ENCODE measurements around the gene DDC. TPM values are rescaled to one million over a fixed set of nuclear protein-coding genes. Genes with fewer than 3 reads are reported as not detected.
"Not testable (repeated sequence)": the region's sequence is repeated elsewhere in the genome, so short reads cannot be mapped to it uniquely, and the experiment has no call there.

The DDC gene
- polyA plus RNA-seq, 4 donors, result 2.3 to 78.5 (median 64.9) TPM

DNA sequence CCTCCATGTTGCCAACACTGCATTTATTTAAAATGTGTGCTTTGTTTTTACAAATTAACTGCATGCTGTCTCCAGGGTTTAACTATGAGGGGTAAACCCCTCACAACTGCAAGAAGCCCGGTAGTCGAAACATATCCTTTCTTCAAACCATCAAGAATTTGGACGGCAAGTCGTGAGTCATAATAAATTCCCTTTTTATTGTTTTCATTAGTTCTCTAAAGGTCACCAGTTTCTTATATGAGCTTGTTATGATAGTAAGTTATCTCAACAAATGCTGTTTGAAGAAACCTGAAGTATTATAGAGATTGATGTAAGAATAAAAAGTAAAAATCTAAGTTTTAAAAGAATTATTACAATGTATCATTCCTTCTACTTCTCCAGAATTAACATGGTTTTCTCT is 102.8 kb downstream of the DDC start:
- DNase-seq (ENCODE audit: low read depth in 4 of 4, low spot score in 3 of 4), result no peak

DNA sequence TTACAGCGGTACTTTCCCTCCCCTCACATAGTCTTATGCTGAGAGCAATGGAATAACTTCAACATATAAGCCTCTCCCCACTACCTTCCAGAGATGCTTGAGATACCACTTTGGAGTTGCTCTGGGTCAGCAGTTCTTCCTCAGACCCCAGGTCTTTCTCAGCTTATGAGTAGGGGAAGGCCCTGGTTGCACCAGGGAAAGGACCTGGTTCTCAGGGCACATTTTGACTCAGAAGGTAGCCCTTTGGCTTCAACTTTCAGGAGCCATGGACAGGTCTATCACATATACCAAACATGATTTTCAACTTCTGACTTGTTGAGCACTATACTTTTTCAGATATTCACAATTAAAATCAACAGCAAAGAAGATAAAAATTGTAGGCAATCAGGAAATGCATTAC is 103.5 kb downstream of the DDC start:
- no peak for DNase-seq (ENCODE audit: low read depth in 4 of 4, low spot score in 3 of 4)

DNA sequence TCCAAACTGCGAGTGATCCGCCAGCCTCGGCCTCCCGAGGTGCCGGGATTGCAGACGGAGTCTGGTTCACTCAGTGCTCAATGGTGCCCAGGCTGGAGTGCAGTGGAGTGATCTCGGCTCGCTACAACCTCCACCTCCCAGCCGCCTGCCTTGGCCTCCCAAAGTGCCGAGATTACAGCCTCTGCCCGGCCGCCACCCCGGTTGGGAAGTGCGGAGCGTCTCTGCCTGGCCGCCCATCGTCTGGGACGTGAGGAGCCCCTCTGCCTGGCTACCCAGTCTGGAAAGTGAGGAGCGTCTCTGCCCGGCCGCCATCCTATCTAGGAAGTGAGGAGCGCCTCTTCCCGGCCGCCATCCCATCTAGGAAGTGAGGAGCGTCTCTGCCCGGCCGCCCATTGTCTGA is 106.0 kb downstream of the DDC start:
- not testable (repeated sequence) for DNase-seq (ENCODE audit: low read depth in 4 of 4, low spot score in 3 of 4)

DNA sequence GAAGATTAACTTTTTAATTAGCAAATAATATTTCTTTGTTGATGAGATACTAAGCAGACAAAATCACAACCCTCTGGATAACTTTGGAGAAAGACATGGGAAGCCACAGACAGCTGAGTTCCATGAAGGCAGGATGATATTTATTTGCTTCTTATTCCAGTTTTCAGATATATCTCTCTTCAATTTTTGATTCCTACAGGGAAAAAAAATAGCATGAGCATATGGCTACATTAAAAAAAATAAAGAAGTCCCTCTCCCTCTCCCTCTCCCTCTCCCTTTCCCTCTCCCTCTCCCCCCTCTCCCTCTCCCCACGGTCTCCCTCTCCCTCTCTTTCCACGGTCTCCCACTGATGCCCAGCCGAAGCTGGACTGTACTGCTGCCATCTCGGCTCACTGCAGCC is 106.6 kb downstream of the DDC start:
- not testable (repeated sequence) for DNase-seq (ENCODE audit: low read depth in 4 of 4, low spot score in 3 of 4)

DNA sequence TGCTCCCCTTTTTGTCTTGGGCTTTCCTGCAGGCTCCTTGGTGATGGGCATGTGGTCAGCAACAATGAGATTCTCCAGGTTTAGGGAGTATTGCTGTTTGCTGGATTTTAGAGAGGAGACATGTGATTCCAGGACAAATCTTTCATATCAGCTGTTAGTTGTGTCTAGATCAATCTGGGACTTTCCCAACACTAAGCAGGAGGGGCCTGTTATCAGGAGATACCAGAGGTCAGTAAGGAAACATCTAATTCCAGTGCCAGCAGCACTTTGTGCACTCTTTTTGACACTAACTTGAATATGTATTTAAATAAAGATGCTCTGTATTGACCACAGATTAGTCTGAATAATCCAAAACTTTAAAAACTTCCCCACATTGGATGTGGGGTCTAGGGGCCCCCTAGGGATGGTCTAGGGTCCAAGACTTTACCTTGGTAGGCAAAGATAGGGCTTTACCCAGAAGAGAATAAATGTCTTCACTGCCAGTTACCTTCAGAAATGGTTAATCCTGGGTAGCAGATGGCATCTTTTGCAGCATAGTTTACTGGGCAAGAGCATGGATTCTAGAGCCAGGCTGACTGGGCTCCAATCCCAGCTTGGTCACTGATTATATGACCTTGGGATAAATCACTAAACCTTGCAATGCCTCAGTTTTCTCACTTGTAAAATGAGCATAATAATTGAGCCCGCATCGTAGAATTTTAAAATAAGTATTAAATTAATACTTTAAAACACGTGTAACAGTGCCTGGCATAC is 108.7 kb downstream of the DDC start:
- no peak for DNase-seq (ENCODE audit: low read depth in 4 of 4, low spot score in 3 of 4)

DNA sequence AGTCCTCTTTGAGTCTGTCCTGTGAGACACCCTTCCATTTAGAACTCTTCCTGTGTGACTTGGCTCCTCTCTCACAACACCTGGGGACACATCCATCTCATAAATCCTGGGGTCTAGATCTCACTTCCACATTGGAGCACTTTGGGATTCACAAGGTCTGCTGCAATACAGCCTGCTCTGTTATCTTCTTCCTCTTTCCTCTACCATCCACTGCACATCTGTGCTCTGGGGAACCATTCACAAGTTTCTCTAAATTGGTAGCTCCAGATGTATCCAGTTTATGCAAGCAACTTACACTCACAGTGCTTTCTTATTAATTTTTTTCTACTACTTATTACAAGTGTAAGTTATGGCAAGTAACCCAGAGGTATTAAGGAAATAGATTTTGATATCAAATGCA is 109.5 kb downstream of the DDC start:
- DNase-seq (ENCODE audit: low read depth in 4 of 4, low spot score in 3 of 4), result no peak

DNA sequence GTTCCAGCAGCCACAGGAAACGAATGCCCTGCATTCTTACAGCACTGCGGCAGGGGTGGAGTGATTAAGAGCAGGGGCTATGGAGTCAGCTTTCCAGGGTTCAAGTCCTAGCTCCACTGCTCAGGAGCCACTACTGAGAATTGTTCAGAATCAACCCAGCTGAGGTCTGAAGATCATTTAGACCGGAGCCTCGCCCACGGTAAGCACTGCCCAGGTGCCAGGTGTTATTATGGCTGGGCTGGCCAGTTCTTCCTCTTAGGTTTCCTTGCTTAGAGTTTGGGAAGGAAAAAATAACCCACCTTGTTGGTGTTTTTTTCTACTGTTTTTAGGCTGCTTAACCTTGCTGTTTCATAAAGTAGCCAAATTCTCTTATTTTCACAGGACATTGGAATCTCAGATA is 110.2 kb downstream of the DDC start:
- DNase-seq (ENCODE audit: low read depth in 4 of 4, low spot score in 3 of 4), result no peak

DNA sequence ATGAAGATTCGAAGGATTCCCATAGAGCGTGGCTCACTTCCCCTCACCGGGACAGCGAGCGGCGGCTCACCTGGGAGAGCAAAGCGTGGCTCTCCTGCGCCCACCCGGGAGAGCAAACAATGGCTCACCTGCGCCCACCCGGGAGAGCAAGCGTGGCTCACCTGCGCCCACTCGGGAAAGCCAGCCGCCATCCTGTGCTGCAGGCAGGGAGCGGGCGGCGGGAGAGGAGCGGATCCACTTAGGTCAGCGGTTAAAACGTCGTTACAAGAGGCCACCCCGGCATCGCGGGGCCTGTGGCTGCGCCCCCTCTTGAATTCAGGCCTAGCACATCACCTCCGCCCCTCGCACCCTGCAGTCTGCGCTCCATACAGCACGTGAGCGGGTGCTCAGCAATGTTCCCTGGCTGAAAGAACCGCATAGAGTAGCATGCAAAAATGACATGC is 114.6 kb downstream of the DDC start:
- no peak for DNase-seq (ENCODE audit: low read depth in 4 of 4, low spot score in 3 of 4)

DNA sequence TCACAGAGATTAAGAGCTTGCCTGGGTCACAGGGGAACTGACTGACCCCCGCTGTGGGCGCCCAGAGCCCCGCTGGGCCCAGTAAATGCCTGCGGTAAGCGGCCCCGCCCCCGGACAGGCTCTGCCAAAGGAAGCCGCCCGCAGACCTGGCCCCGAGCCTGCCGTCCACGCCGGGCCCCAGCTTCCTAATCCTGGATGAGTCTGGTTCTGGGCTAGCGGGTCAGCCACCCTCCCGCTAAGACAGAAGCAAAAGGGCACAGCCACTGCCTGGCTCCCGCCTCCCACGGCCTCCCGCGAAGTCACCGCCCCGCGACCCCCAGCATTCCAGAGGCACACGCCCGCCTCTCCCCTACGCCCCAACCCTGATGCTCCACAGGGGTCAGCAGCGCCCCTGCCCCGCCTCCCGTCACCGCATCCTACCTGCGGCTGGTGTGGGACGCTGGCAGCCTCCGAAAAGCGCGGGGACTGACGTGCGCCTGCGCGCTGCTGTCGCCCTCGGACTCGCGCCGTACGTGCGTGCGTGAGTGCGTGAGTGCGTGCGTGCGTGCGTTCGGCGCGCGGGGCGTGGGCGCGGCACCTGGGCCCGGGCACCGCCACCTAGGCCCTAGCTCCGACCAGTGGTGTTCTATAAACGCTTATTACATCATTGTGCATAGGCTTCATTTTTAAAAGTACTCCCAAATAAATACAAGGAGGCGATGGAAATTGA is 115.2 kb downstream of the DDC start, which contains the start of gene FIGNL1:
Gene FIGNL1, minus strand, starts transcription at position 470 of the 709 bp plus-strand sequence. CDS start 3,063 bp downstream, outside the sequence.
- peak in 2 of 4 donors; percentile 49 to 55 for DNase-seq (ENCODE audit: low read depth in 4 of 4, low spot score in 3 of 4)

DNA sequence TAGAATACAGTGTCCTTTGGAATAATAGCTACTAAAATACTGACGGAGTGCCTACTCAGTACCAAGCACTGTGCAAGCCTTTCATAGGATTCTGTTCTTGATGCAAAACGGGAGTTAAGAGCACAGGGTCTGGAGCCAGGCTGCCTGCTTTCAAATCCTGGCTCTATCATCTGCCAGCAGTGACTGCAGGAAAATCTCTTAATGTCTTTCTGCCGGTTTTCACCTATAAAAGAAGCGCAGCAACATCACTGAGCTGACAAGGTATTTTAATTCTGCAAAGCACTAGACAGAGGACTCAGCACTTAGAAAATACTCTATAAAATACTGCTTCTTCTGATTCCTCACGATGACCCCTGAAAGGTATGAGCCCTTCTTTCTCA is 115.7 kb downstream of the DDC start:
- no peak for DNase-seq (ENCODE audit: low read depth in 4 of 4, low spot score in 3 of 4)

DNA sequence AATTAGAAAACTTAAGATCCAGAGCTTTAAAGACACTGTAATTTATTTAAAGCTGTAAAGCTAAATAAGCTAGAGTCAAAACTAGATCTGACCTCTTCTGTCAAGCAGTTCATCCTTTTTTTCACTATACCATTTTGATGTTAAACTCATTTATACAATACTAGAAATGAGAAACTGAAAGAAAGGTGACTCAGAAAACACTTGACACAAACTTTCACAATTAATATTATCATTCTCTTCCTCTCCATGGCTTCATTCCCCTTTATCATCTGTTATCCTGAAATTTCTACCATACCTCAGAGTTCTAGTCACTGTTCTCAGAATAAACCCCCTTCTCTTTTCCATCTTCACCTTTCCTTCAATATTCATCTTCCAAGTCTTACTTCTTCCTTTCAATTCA is 116.4 kb downstream of the DDC start:
- no peak for DNase-seq (ENCODE audit: low read depth in 4 of 4, low spot score in 3 of 4)

DNA sequence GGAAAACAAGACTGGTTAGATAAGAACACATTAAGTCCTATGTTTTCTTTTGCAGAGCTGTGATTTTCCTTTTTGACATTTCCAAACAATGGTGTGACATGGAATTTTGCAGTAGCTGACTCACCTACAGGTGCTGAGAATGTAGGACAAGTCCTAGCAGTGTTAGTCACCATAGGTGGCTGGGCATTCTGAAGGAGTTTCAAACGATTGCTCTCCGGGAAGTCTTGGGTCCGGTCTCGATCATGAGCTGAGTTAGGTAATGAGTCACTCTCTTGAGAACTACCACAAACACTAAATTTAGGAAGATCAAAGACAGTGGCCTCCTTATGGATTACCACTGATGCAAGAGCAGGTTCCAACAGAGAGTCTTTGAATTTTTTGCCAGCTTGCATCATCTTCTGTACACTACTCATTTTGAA is 118.7 kb downstream of the DDC start:
- DNase-seq (ENCODE audit: low read depth in 4 of 4, low spot score in 3 of 4), result no peak

DNA sequence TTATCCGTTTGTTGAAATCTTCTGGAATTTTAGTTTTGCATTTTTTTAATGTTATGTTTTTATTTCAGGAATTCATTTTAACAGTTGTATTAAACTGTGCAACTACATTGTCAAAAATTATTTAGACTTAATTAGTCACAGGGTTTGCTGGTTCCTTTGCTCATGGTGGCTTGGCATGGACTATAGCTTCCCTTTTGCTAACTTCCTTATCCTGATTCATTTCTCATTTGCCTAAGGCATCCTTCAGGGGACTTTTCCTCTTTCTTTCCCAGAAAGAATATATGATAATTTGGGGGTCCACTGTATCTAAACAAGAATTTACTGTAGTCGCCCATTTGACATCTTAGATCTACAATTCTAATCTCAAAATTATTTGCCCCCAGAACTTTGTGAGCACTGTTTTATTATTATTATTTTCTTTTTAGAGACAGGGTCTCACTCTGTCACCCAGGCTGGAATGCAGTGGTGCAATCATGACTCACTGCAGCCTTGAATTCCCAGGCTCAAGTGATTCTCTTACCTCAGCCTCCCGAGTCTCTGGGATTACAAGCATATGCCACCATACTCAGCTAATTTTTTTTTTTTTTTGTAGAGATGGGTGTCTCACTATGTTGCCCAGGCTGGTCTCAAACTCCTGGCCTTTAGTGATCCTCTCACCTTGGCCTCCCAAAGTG is 128.9 kb downstream of the DDC start:
- no peak for DNase-seq (ENCODE audit: low read depth in 4 of 4, low spot score in 3 of 4)

DNA sequence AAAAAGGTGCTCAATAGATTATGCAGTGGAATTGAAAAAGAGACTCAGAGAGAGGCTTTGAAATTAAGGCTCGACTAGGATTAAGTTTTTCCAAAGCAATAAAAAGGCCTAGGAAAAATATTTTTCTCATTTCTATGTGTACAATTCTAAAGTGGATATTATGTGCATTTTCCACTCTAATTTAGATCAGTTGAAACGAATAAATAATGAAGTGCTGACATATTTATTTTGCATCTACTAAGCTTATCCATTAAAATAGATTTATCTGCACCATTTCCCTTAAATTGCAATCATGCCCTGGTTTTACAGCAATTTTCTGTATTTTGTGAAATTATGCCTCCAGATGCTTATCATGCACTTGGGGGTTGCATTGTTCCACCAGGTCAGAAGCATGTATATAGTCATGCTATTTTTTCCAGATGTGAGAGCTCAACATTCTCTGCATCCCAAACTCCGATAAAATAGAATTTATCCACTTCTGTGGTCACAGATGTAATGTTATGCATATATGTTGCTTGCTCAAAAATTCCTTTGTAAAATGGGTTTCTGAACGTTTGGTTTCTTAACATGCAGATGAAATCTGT is 133.4 kb downstream of the DDC start:
- DNase-seq (ENCODE audit: low read depth in 4 of 4, low spot score in 3 of 4), result no peak

DNA sequence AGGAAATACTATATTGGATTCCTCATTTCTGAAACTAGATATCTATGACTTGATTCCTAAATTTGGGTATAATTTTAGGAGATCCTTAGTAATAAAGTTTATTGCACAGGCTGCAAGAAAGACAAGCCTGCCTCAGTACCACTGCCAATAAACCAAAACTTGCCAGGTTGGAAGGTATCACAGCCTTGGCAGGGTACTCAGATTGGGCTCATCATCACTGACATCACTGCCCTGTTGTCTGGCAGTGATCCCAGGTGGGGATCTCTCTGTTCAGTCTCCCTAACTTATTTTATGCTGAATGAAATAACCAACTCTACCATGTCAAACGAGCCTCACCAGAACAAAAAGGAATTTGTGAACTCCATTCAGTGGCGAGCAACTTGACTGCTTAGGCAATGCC is 133.9 kb downstream of the DDC start:
- DNase-seq (ENCODE audit: low read depth in 4 of 4, low spot score in 3 of 4), result no peak

DNA sequence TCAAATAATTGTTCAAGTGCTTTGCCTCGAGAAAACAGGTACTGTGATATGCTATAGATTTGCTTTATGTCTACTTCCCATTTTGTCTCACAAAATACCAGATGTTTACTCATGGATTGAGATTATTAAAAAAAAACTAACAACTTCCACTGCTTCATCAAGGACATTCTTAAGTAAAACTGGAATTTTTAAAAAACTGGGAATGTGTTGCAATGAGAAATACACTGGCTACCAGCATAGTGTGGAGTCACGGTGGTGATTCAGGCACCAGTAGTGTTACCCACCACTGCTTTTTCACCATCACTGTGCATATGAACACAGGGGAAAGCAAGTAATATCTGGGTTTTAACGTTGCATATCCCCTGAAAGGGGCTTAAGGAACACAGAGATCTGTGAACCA is 136.3 kb downstream of the DDC start:
- no peak for DNase-seq (ENCODE audit: low read depth in 4 of 4, low spot score in 3 of 4)

DNA sequence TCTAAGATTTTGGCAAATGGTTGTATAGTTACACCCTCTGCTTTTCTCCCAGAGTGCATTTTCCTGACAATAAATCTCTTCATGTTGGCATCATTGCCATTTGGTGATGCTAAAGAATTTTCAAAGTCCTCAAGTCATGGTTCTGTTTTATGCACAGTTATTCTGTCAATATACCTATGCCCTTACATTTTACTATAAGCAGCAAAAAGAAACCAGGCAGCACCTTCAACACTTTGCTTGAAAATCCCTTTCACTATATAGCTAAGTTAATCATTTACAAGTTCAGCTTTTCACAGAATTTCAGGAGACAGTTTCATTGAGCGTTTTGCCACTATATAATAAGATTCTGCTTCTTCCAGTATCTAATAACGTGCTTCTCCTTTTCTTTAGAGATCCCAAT is 137.7 kb downstream of the DDC start:
- DNase-seq (ENCODE audit: low read depth in 4 of 4, low spot score in 3 of 4), result no peak

DNA sequence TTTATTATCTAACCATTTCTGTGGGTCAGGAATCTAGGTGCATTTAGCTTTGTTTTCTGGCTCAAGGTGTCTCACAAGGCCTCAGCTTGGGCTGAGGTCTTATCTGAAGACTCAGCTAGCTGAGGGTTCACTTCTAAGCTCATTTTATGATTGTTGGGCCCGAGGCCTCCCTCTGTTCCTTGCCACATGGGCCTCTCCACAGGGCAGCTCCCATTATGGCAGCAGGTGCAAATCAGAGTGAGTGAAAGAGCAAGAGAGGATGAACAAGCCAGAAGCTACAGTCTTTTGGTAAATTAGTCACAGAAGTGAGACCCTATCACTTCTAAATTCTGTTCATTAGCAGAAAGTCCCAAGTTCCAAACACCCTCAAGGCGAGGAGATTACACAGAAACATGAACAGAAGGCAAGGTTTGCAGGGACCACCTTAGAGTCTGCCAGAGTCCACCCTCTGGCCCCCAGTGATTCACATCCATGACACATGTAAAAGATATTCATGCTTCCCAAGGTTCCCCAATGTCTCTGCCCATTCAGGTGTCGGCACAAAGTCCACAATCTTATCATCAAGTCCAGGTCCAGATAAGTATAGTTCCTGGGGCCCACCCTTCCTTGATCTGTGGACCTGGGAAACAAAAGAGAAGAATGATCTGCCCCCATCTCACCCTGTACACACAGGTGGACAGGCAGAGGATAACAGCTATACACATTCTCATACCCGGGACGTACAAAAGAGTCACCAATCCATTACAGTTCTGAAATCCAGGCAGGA is 138.7 kb downstream of the DDC start:
- no peak for DNase-seq (ENCODE audit: low read depth in 4 of 4, low spot score in 3 of 4)

DNA sequence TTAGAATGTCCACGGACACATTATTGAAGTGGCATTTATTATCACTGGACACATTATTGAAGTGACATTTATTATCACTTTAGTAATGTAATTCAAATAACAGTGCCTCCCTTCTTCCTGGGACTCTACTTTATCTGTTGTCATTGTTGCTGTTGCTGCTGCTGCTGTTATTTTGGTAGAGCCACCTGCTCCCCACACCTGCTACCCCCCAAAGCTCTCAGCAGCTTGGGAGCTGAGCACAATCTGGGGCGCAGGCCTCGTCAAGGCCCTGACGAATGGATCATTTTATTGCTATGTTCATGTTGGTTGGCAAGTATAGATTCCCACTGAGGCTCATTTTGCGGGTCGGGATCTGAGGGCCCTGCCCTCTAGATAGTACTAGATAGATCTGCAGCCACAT is 139.9 kb downstream of the DDC start:
- DNase-seq (ENCODE audit: low read depth in 4 of 4, low spot score in 3 of 4), result no peak

DNA sequence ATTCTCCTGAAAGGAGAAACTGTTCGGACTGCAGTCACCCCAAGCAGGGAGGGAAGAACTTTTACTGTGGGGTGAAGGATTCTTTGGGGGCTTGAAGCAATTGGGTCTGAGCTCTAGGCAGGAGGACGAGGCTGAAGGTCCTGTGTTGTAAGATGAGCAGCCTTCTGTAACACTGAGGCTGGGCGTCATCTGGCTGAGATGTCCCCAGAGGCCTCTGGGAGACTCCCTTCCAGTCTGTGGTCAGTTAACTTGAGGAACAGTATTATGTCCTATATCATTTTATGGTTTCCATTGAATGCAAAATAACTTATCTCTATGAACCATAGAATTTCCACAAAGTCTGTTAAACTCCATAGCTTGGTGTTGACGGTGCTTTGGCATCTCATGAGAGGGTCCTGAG is 141.3 kb downstream of the DDC start:
- DNase-seq (ENCODE audit: low read depth in 4 of 4, low spot score in 3 of 4), result no peak

DNA sequence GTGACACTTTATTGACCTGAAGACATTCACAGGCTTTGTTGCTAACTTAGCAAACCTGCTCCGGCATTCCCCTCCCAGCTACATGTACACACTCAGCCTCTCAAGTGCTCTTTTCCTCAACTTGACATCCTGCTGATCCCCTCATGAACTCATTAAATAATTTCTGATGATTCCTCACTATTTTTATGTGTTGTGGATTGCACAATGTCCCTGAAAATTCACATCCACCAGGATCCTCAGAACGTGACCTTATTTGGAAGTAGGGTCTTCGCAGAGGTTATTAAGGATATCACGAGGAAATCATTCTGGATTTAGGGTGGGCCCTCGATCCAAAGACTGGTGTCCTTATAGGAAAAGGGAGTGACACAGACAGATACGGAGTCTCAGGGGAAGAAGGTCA is 142.3 kb downstream of the DDC start:
- no peak for DNase-seq (ENCODE audit: low read depth in 4 of 4, low spot score in 3 of 4)
